22Rv1 (cell line): ENCODE data around the gene CYP1B1.

Experiments
- CTCF ChIP-seq: fragments of 450-650 bp; IDR thresholded peaks from 2 replicates; pipeline ENCODE4 v1.5.1; 2017; ENCODE audit warnings: mild to moderate bottlenecking
- ZFX ChIP-seq: fragments of 450-650 bp; IDR thresholded peaks from 2 replicates; pipeline ENCODE4 v1.6.1; 2017; ENCODE audit warnings: antibody characterized with exemption, borderline replicate concordance

DNA sequence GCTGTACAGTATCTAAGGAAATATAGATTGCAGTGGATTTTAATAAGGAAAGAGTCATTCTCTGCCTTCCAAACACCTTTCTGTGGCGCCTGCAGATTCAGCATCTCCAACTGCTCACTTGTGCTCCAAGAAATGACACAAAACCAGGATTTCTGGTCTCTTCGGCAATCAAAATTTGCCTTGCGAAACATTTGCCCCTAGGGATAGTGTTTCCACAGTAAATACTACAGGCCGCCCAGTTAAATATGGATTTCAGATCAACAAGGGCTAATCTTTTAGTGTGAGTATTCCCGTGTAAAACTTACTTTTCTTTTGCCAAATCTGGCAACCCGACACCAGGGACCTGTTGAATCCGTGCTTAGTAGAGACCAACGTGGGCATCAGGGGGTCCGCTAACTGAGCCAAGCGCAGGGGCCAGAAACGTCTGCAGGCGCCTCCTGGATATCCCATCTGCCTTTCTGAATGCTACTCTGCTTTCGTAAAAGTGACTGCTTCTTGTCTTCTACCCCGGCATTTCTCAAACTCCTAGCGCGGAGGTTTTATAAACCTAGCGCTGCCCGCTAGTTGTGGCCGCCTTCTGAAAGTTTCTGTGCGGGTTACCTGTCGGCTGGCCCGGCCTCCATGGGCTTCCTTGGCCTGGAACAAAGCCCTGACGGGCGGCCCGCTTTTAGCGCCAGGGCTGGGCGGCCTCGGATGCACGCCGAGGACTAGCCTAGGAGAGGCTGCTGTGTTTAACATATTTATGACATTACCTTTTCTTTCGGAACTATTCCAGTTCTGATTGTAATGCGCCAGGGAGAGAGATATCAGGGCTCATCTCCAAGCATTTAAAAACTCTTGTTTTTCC is 2.5 kb downstream of the CYP1B1 start:
- no peak for TF ChIP-seq CTCF
- no peak for TF ChIP-seq ZFX
